Ovary (tissue), 3 donors: ENCODE results near the gene IDH2.
"Not testable (repeated sequence)": the region's sequence is repeated elsewhere in the genome, so short reads cannot be mapped to it uniquely, and the experiment has no call there.

Source experiments
- CTCF ChIP-seq, 3 donors: fragments of 450-650 bp in 2 of 3; fragments of 200-600 bp in 1 of 3; IDR thresholded peaks; one replicate each; pipeline versions ENCODE4 v1.5.1 to v1.8.0; 2016 to 2022; ENCODE audit warnings: antibody characterized with exemption in 3 of 3, mild to moderate bottlenecking in 1 of 3
- EP300 ChIP-seq: sonication (generic); formaldehyde crosslinking; IDR thresholded peaks from one replicate; pipeline ENCODE4 v1.6.1; 2017; ENCODE audit warnings: antibody characterized with exemption
- POLR2A ChIP-seq: fragments of 450-650 bp; IDR thresholded peaks from one replicate; pipeline ENCODE4 v1.6.1; 2017; ENCODE audit warnings: antibody characterized with exemption, mild to moderate bottlenecking, moderate library complexity
- donor health status: DM: no; HTN: no; CAD: no.

GRCh38 chr15:90070623-90071022, 31.6 kb downstream of the IDH2 start:
- TF ChIP-seq CTCF (IDR thresholded peaks at IDR 0.05); POLR2A; EP300: not testable (repeated sequence)
